Measurements from ENCODE around the gene STK35. TPM values are rescaled to one million over a fixed set of nuclear protein-coding genes. Genes with fewer than 3 reads are reported as not detected.

Gene STK35
- total RNA-seq = 13.1 TPM

DNA sequence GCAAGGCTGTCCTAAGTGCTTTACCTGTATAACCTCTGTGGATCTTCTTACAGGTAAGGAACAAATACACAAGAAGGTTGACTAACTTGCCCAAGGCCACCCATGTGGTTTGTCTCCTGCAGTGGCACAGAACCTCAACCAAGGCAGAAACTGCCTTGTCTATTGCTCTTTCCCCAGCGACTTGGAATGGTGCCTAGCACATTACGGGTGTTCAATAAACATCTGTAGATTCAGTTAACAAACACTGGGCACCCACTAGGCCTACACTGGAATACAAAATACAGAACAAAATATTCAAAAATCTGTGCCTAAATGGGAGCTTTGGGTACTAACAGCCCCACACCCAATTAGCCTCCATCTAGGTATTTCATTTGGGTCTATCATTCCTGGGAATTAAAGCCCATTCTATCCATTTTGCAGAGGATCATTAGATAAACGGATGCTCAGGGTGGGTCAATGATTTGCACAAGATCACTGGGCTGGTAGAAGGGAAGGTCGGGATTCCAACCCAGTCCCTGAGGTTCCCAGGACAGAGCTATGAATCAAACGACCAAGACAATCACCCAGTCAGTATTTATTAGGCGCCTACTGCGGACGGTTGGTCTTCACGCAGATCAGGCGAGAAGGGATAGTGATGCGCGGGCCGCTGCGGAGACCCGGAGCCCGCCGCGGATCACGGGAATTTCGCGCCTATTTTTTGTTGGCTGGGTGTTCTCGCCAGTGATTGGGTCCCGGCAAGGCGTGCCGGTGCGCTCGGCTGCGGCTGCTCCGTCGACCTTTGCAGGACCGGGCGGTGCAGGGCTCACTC is at the start of gene STK35:
Gene STK35, plus strand, starts transcription at position 771 of the 808 bp plus-strand sequence. CDS start 55 bp downstream, outside the sequence.
- peak; percentile 55 for DNase-seq

DNA sequence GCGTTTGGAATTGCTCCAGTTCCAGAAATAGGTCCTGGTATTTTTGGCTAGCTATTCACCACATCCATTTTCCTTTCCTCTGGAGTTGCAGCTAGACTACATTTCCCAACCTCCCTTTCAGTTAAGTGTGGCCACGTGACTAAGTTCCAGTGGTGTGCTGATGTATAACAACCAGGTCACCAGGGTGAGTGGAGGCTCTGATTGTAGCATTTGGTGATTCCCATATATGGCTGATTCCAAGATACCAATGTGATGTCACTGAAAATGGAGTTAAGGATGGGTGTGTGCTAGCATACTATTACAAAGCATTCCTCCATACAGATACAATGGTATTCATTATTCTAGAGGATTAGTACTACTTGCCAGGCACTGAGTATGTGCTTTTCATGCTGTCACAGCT is 49.7 kb upstream of the STK35 start:
- DNase-seq = no peak

DNA sequence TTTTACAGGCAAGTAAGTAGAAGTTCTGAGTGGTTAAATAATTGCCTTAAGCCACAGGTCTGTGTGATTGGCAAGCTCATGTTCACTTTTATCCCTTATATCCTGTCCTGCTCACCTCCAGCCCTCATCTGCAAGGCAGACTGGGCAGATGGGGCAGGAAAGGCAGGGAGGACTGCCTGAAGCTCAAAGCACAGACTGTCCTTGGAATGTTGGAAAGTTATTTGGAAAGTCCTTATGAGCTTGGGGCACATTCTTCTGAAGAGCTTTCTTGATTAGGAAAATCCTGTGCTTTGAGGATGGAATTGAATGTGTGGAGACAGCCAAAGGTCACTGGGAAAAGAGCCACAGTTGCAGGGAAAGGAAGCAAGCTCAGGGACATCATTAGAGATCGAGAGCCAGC is 48.9 kb upstream of the STK35 start:
- no peak for DNase-seq

DNA sequence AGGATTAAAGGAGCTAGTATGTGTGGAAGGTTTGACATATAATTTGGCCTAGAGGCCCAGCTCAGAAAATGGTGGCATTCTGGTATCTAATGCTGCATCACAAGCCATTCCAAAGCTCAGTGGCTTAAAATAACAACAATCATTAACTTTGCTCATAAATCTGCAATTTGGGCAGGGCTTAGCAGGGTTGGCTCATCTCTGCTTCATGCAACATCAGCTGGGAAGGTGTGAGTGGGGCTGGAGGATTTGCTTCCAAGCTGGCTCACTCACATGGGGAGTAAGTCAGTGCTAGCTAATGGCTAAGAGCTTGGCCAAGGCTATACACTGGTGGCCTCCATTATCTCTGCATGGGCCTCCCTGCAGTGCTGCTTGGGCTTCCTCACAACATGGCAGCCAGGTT is 48.0 kb upstream of the STK35 start:
- no peak for DNase-seq

DNA sequence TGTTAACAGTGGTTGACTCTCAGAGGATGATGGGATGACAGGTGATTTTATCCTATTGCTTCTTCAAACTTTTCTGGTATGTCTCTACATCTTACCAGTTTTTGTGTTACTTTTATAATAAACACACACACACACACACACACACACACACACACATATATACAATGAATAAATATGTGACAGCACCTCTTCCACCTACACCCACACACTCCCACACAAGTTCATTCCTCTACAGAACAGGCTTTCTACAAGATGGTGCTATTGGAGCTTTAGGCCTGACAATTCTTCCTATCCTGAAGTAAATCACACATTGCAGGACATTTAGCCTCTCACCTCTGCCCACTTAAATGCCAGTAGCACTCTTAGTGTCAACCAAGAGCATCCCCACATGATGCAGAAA is 46.7 kb upstream of the STK35 start:
- no peak for DNase-seq

DNA sequence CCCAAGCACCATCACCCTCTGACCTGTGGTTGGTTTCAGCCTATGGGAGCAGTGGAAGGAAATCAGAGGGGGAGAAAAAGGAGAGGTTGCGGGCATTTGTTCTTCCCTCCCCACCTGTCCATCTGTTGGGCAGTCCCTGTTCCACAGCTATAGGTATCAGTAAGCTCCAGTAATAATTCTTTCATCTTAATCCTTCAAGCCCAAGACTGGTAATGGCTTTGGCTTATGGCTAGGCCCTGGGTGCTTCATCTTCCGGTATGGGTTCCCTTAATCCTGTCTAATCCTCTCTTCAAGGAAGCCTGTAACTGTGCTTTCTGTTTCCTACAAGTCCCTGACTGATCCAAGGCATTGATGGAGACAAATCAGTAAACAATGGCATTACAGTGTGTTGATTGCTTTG is 42.2 kb upstream of the STK35 start:
- no peak for DNase-seq

DNA sequence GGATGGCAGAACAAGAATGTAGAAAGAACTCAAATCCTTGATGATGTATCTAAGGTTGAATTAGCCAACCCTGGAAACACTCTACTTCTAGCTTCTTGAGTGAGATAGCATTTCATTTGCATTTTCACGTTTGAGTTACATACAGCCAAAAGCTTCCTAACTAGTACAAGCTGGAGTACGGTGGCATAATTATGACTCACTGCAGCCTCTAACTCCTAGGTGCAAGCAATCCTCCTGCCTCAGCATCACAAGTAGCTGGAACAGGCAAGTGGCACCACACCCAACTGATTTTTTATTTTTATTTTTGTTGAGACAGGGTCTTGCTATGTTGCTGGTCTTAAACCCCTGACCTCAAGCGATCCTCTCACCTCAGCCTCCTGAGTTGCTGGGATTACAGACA is 36.5 kb upstream of the STK35 start:
- DNase-seq = no peak

DNA sequence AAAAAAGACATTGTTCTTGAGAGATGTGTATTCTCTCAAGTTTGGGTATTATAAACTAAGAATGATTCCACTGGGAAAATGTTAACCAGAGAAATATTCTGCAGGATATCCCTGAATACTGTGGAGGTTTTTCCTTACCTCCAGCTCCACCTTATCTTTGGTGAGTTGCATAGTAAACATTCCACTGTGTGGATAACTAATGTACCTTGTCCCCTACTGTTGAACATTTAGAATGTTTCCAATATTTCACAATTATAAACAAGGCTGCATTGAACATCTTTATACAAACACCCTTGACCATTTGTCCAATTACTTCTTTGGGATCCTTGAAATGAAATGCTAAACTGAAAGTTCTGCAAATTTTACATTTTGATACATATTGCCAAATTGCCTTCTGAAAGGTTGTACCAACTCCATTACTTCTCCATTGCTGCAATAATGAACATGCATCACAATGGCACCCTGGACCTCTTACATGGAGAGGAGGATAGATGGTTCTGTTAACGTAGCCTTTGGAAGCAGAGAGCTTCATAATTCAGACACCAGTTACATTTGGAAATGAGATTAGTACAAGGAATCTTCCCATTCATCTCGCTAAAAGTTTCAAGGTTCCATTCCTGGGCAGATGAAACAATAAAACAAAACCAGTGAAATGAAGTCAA is 35.0 kb upstream of the STK35 start:
- no peak for DNase-seq

DNA sequence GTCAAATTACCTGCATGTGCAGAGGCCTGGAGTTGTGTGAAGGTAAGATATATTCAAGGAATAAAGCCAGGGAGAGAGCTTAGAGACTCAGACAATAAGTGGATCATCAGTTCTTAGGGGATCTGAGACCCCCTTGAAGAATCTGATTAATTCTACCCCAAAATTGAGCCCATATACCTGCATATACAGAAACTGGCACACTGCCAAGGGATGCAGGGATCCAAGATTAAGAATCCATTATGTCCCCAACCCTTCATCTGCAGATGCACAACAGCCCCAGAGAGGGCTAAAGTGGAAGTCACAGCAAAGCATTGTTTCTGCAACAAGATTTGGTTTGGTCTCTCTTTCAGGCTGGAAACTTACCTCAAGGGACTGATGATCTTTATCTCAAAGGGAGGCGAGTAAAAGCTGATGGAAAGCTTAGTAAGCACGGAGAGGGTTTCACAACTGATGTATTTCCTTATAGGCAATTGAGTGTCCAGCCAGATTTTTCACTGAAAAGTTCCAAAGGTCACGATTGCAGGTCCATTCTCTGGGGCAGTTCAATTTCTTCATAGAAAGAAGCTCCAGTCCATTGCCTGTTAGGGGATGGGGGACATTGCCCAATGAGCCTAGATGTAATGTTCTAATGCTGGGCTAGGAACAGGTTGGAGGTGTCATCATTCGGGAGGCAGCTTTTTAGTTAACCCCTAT is 20.9 kb upstream of the STK35 start:
- no peak for DNase-seq

DNA sequence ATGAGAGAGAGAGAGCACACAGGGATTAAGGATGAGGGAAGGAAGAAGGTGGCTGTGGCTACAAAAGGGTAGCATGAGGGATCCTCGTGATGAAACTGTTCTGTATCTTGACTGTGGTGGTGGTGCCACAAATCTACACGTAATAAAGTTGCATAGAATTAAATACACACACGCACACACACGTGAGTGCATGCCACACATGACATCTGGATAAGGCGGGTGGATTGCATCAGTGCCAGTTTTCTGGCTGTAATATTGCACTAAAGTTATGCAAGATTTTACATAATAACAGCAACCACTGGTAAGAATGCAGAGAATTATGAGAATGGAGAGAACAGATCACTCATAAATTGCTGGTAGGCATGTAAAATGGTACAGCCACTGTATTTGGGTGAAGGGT is 16.9 kb upstream of the STK35 start:
- DNase-seq = no peak

DNA sequence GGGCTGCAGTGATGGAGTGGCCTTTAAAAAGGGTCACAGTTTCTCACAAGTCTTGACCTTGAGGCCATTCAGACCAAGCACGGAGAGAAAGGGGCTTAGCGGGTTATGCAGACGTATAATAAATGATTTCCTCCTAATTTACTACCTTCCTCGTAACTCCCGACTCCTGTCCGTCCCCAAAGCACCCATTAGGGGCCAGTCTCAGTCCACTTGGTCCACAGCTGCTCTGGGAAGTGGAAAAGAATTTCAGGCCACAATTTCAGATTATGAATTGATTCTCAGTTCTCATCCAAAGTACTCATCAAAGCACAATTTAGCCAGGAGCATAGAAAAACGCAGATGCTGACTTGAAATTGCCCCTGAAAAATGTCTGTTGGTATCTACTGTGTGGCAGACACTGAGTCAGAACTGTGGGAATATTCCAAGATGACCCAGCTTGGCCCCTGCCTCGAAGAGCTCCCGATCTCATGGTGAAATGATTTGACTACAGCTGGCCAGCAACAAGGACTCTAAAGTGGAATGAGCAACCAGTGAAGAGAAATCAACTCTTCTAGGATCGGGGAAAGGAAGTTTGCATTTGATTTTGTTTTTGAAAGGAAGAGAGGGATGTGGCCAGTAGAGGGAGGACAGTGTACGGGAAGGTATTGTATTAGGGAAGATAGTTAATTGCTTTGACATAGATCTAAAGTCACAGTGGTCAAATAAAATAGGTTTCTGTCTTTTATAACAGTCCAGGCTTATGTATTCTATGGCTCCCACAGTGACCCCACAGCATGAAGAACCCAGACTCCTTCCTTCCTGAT is 15.2 kb upstream of the STK35 start:
- DNase-seq = no peak

DNA sequence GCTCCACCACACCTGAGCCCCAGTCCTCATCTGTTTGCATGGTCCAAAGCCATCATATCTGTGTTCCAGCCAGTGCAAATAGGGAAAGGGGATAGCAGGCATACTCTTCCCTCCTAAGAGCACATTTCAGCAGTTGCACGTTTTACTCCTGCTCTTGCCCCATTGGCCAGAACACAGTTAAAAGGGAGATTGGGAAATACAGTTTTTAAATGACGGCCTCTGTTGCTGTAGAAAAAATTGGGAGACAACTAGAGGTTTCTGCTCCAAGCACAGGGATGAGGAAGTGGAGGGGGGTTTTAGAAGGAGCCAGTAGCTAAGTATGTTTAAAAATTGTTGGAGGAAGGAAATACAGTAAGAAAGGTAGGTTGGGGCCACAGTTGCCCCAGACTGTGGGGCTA is 14.6 kb upstream of the STK35 start:
- DNase-seq = no peak

DNA sequence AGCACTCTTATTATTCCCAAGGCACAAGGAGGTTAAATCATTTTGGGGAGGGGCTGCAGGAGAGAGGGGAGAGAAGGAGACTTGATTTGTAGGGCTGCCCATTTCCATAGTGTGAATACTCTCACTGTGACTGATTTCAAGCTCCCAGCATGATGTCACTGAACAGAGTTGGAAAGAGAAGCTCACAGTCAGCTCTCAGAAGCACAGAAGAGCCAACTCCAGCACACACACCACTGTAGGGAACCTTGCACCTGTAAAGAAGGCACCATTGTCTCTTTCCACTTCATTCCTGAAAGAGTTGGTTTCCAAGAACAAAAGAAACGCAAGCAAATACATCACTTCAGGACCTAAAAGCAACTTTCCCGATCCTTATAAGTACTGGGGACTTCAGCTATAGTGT is 12.7 kb upstream of the STK35 start:
- peak; percentile 10 for DNase-seq

DNA sequence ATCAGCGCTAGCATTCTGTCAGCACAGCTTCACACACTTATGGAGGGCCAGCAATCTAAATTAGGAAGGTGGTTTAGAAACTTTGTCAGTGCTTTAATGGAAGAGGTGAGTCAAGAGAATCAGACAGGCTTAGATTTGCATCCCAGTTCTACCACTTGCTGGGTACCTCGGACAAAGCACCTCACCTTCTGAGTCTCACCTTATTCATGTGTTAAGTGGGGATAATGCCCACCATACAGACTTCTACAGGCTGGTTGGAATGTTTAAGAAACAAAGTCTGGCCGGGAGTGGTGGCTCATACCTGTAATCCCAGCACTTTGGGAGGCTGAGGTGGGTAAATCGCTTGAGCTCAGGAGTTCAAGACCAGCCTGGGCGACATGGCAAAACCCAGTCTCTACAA is 12.2 kb upstream of the STK35 start:
- no peak for DNase-seq

DNA sequence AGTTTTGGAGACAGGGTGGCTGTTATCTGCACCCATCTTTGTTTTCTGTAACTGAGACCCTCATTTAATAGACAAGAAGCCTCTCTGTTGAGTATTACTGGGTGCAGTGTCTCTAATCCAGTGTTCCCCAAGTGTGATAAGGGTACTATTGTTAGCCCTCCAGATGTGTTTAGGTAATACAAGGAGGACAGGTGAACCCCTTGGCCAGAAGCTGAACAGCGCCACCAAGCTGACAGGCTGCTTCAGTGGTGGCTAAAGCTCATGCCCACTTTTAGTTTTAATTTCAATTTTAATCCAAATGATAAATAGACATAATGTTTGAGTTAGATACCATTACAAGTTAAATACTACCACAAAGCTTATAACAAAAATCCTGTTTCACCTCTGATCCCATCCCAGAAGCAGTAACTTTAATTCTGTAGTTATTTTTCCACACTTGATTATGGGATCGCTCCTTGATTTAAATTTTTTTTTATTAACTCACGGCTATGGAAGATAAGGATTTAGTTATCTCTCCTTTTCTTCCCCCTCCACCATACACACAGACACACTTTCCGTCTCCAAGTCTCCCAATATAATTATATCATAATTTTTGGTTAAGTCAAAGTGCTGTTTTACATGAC is 8.4 kb upstream of the STK35 start:
- no peak for DNase-seq

DNA sequence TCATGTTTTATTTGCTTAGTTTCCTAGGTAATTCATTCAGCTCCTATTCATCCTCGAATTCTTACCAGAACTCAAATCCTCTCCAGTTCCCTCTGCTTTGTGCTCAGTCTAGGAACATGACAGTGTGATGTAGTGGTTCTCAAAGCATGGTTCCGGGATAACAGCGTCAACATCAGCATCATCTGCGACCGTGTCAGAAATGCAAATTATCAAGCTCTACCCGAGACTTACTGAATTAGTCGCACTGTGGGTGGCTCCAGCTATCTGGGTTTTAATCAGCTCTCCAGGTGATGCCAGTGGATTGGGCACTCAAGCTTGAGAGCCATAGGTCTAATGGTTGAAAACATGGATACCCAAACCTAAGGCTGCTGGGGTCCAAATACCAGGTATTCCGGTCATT is 7.7 kb upstream of the STK35 start:
- no peak for DNase-seq

DNA sequence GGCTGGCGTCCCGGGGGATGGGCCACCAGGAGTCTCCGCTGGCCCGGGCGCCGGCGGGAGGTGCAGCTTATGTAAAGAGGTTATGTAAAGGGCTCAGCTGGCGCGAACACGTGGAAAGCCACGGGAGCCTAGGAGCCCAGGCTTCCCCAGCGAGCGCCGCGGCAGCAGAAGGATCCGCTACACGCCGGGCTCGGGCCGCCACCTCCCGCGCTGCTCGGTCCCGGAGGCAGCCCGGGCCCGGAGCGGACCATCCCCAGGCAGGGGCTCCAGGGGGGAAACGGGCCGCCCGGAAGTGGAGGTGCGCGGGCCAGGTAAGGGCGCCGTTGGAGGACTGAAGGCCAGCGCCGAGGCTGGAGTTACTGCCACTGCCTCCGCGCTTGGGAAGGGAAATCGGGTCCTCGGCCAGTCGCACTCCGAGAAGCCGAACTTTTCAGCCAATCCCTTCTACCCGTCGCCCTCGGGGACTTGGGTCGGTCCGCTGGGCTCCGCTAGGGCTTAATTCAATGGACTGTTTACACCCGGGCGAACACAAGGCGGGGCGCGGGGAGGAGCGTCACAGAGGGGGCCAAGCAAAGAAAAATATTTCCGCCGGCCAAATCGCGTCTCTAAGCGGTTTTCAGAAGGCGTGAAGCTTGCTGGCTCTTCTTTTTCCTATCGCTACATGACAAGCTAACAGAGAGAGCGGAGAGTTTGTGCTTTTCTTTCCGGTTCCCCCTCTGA is 398 bp downstream of the STK35 start:
- DNase-seq = peak; percentile 97

DNA sequence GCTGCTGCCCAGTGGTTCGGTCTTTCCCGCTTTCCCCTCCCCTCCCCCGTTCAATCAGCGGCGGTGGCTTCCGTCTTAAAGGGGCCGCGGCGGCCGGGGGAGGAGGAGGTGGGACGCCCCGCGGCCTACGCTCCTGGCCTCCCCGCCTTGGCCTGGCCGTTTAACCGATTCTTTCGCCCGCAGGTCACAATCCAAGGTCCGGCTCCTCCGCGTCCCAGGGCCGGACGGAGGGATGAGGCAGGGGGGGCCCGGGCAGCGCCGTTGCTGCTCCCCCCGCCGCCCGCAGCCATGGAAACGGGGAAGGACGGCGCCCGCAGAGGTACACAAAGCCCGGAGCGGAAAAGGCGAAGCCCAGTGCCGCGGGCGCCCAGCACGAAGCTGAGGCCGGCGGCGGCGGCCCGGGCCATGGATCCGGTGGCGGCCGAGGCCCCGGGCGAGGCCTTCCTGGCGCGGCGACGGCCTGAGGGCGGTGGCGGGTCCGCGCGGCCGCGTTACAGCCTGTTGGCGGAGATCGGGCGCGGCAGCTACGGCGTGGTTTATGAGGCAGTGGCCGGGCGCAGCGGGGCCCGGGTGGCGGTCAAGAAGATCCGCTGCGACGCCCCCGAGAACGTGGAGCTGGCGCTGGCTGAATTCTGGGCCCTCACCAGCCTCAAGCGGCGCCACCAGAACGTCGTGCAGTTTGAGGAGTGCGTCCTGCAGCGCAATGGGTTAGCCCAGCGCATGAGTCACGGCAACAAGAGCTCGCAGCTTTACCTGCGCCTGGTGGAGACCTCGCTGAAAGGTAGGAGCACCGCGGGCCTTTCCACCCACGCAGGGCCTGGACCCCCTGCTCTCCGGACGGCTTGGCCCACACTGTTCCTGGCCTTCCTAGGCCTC is 1.2 kb downstream of the STK35 start:
- DNase-seq = peak; percentile 97

DNA sequence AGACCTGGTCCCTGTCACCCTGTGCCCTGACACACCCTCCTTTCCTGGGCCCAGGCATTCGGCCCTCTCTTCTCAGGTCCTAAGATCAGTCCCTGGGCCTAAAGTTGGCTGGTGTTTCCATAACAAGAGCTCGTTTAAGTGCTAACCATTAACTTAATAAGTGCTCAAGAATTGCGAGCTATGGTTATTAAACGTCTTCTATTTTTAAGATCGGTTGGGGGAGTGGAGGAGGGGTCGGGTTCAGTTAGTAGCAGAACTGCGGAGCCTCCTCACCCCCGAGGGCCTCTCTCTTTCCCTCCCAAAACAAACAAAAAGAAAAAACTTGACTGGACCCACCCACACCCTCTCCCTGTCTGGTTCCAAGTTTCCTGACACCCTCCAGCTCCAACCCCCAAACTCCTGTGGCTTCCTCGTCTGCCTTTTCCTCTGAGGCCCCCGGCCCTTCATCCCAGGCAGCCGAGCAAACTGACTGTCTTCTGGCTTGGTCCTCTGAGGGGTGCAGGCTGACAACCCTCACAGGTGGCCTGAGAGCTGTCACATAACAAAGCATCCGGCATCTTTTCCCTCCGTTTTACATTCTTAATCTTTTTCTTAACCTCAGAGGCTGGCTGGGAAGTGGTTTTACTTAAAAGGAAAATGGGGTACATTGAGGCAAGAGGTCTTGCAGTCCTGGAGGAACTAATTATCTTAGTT is 2.0 kb downstream of the STK35 start:
- DNase-seq = no peak

DNA sequence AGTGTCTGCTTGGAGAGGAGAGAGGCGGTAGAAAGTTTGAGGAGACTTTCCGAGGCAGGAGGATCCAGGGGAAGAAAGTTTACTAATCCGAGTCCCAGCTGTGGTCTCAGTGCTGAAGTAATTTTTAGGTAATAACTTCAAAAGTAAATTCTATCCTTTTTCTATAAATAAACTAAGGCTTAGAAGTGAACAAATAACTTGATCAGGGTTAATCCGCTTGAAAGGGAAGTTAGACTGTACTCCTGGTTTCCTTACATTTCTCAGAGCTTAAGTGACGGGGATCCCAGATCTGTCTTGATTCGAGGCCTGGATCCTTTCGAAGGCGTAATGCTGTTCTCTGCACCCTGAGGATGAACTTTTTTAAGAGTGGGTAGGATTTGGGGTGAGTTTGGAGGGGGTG is 2.6 kb downstream of the STK35 start:
- DNase-seq = no peak

Measured in skin of body (tissue), 2 donors.